ENCODE measurements around the gene MAPKBP1.

MAPKBP1 gene

DNA sequence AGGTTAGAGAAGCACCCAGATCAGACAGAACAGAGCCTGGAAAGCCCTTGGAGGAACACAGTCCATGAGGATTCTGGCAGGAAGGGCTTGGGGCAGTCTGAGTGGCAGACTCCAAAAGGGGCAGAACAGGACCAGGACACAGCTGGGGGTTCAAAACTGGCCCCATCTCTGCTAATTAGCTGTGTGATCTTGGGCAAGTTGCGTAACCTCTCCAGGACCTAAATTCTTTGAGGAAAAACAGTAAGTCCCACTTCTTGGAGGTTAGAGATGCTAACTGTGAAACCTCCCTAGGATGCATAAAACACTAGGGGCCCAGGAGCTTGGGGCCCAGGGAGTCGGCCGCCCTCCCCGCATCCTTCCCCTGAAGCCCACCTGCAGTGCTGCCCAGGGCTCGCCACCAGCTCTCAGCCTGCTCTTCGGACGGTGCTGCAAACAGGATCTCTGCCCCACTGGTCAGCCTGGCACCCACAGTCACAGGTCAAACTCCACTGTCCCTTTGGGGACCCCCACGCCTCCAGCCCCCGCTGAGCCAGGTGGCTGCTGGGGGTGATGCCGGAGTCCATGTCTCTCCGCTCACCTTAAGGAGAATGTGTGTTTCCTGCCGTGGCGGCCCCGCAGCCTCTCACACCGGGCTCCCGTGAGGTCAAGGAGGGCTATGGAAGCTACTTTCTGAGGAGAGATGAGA, 76.3 kb downstream of the MAPKBP1 start:
- no peak for DNase-seq (ENCODE audit: low spot score)

DNA sequence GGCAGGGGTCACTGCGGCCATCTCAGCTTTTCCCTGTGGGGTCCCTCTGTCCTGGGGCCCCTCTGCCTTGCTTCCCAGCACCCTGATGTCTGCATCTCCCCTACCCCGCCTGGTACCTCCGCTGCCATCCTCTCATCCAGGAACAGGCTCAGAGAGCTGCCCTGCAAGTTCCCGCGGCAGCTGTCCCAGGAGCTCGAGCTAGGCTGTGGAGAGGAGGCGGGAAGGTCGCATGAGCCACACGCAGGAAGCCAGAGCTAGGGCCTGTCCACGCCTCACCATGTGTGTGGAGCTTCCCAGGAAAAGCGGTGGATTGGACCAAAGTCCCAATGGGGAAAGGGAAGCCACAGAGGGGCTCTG, 76.9 kb downstream of the MAPKBP1 start:
- DNase-seq (ENCODE audit: low spot score): no peak

DNA sequence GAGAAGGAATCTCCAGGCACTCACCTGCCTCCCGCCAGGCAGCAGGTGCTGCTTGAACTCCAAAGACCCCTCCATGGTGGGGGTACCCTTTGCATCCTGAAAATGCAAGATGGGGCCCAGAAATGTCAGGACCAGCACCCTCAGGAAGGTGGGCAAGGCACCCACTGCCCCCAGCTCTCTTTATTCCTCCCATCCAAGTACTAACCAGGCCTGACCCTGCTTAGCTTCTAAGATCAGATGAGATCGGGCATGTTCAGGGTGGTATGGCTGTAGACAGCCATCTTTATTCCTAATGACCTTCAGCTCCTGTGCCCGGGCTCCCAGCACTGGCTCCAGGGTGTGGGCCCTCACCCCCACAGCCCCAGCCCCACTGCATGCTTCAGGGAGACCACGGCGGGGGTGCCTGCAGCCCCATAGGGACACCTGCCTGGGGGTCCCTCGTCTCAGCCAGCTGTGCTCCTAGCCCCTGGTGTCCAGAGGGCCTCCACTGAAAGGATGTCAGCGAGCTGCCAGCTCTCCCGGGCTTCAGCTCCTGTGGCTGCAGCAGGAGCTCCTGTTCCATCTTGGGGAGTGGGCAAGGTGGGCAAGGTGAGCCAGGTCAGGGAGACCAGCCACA, 77.6 kb downstream of the MAPKBP1 start:
- DNase-seq (ENCODE audit: low spot score): no peak

DNA sequence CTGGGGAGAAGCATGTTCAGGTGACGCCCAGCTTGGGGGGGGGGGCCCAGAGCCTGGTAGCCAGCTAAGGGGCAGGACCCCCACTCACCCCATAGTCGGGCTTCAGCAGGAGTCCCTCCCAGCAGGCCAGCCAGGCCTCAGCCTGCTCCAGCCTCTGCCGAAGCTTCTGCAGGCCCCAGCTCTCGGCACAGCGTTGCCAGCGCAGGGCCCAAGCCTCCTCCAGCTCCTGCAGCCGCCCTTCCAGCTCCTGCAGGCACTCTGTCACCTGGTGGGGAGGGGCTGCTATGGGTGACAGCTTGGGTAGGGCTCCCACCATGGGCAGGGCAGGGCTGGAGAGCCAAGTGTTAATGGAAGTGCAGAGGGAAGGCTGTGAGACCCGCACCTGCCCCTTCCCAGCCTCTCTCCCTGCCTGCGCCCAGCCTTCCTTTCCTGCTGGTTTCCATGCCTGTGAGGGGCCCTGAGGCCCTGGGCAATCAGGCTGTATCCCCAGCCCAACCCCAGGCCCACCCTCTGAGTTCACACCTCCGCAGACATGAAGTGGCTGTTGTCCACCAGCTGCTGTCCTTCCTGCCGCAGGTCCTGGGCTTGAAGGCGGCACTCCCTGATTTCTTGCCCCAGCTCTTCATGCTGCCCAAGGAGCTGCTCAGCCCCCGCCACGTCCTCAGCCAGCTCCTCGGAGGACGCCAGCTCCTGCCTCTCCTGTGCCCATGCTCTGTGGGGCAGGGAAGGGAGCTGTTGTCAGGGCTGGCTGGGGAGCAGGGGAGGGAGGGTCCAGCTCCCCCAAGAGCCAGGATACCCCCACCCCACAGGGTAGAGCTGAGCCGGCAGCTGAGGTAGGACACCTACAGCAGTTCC, 78.7 kb downstream of the MAPKBP1 start:
- no peak for DNase-seq (ENCODE audit: low spot score)

DNA sequence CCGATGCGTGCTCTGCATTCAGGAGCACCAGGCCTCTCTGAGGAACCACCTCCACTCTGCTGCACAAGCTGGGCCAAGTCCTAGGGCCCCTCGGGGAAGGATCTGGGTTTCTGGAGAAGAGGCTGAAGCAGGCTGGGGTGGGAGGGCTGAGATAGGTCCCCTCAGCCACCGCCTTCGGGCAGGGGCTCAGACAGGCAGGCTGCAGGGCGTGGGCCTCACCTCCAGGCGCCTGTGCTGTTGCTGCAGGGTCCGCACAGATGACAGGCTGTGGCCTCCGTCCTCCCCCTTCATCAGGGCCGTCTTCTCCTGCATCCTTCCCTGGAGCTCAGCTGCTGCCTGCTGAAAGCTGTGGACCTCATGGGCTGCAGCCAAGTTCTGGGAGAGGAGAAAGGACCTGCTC, 79.5 kb downstream of the MAPKBP1 start:
- no peak for DNase-seq (ENCODE audit: low spot score)

DNA sequence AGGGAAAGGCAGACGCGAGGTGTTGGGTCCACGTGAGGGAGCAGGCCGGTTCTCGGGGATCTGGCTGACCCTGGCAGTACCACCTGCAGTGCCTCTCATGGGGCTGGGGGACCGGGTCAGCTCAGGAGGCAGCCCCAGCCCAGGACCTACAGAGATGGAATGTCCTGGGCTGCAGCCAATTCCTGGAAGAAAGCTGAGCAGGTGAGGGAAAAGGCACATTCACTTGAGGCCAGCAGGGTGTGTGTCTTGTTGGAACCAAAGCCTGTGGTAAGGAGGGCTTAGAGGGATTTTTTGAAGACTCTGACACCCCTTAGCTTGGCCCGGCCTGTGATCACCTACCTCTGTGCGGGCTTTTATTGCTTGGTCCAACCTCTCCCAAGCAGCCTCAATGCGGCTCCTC, 80.2 kb downstream of the MAPKBP1 start:
- no peak for DNase-seq (ENCODE audit: low spot score)

DNA sequence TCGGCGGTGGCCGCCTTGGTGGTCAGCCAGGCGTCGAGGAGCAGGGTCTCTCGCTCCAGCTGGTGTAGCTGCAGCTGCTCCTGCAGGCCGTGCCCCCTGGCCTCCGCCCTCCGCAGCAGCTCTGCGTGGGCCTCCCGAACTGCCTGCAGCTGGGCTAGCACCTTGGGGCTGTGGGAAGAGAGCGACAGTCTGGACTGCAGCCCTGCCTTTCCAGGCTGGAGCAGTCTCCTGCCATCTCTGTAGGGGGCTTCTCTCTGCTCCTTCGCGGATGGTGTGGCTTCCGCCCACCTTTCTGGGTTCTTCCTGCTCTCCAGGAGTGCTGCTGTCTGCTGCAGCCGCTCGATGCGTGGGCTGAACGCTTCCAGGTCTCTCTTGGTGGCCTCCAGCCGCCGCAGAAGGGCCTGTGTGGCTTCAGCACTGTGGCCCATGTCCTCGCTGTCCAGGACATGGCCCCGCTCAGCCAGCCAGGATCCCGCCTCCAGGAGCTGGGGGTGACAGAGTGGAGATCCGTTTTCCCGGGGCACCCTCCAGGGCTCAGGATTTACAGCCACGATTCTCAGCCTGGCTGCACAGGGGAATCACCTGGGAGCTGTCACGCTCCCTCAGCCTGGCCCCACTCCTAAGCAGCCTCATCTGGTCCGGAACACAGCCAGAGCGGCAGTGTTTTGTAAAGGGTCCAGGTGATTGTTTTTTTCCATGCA, 81.1 kb downstream of the MAPKBP1 start:
- DNase-seq (ENCODE audit: low spot score): no peak

DNA sequence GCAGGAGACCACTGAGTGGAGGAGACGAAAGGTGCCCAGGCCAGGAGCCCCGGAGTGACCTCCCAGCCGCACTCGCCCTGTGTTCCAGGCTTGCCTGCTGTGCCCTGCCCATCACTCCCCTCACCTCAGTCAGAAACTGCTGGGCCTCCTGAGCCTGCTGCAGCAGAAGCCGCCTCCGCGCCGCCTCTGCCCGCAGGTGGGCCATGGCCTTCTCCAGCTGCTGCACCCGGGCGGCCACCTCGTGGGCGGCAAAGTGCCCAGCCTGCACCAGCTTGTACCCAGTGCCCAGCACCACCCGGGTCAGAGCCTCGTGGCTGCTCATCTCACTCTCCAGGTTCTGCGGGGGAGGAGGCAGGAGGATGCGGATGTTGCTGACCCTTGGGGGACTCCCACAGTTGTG, 82.0 kb downstream of the MAPKBP1 start:
- no peak for DNase-seq (ENCODE audit: low spot score)

DNA sequence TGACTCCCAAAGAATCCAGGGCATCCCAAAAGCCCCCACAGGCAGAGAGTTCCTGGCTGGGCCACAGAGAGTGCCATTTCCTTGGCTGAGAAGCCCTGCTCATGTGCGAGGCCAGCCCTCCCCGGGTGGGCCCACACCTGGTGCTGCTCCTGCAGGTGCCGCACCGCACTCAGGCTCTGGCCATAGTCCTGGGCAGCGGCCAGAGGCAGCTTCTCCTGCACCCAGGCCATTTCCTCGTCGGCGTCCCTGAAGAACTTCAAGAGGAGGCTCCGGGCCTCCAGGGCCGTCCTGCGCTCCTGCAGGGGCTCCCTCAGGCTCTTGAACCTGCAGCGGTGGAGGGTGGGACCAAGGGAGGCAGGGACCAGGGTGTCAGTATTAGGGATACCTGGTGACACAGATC, 82.4 kb downstream of the MAPKBP1 start:
- DNase-seq (ENCODE audit: low spot score): no peak

DNA sequence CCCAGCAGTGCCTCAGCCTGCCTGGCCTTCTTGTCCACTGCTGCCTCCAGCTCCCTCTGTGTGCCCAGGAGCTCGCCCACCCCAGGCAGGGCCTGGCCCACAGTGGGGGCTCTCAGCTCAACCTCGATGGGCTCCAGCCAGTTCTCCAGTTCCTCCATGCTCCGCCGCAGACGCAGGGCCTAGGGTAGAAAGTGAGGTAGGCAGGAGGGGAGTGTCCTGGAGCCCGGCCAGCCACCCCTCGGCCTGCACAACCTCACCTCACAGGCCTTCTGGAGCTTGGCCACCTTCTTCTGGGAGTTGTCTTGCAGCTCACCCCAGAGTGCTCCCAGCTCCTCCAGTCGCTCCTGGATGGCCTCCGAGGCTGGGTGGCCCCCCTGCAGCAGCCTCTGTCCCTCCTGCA, 83.0 kb downstream of the MAPKBP1 start:
- DNase-seq (ENCODE audit: low spot score): no peak

DNA sequence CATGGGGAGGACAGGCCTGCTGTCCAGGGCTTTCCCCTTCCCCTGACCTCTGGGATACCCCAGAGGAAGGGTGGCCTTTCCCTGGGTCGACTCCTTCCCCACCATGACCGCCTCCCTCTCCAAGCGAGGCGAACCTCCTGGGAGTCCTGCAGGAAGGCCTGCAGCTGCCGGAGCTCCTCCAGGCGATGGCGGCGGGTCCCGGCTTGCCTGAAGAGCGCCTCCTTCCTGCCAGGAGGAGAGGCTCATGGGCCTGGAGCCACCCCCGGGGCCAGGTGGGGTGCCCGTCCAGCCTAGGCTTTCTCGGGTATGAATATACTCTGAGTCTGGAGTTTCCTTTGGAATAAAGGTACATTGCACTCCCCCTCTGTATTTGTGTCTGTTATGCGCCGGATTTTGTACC, 84.5 kb downstream of the MAPKBP1 start:
- DNase-seq (ENCODE audit: low spot score): no peak

DNA sequence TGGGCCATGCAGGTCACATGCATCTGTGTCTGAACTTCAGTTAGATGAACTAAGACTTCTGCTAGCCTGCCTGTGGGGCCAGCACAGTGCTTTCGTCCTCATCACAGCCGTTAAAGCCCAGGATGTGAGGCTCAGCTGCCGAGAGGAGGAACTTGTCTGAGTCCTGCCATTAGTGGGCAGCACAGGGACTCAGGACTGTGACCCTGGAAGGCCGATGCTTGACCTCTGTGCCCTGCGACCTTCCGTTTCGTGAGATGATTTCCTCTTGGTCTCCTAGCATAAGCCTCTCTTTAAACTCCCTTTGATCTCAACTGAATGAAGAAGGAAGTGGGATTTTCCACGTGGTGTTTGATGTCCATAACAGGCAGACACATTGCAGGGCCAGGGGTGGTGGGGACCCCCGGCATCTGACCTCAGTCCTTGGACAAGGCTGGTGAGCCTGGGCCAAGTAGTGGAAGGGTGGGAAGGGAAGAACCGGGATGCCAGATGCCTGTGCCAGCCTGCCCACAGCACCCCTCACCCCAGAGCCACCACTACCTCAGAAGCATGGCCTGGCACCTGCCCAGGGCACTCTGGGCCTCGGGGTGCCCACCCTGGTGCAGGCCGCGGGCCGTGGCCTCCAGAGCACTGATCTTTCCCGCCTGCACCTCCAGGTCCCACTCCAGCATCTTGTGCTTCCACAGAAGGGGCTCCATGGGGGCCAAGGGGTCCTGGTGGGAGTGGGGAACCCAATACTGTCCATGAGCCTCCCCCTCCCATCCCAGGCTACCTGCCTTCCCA, 86.0 kb downstream of the MAPKBP1 start:
- no peak for DNase-seq (ENCODE audit: low spot score)

DNA sequence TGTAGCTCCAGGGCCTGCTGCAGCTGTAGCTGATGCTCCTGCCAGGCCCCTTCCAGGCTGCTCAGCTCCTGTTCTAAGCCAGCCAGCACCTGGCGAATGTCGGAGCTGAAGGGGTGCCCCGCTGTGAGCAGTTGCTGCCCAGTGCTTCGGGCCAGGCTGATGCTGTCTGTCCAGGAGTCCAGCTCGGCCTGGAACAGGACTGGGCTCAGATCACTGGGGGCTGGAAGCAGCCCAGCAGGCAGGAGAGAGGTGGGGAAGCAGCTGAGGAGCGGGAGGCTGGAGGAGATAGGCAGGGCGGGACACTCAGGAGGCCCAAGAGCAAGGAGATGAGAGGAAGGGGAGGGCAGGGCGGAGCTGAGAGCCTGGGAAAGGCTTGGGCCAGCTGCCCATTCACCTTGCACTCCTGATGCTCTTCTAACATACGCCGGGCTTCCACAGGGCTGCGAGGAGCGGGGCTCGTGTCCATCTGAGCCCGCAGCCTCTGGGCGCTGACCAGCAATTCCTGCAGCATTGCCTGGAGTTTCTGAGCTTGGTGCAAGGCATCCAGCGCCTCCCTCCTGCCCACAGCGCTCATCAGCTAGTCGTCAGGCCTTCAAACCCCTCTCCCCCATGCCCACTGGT, 87.6 kb downstream of the MAPKBP1 start:
- no peak for DNase-seq (ENCODE audit: low spot score)

DNA sequence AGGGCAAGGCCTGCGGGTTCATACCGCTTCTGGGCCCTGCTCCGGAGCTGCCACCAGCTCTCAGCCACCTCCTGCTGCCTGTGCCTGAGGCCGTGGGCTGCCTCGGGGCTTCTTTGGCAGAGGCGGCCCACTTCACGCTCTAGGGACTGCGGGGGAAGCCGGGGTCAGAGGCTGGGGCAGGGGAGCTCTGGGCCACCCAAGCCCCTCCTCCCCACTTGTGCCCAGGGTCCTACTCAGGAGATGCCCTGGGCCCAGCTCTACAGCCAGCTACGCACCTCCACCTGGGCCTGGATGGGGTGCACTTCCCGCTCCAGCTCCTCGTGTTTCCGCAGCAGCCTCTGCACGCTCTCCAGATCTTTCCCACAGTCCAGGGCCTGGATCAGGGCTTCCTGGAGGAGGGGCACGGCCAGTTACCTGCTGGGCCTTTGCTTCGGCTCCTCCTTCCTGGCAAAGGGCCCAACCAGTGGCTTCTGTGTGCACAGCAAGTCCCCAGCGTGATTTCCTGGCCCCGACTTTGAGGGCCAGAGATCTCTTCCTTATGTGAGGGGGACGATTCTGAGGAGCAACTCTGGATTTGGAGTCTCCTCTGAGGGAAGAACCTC, 88.3 kb downstream of the MAPKBP1 start:
- DNase-seq (ENCODE audit: low spot score): no peak

DNA sequence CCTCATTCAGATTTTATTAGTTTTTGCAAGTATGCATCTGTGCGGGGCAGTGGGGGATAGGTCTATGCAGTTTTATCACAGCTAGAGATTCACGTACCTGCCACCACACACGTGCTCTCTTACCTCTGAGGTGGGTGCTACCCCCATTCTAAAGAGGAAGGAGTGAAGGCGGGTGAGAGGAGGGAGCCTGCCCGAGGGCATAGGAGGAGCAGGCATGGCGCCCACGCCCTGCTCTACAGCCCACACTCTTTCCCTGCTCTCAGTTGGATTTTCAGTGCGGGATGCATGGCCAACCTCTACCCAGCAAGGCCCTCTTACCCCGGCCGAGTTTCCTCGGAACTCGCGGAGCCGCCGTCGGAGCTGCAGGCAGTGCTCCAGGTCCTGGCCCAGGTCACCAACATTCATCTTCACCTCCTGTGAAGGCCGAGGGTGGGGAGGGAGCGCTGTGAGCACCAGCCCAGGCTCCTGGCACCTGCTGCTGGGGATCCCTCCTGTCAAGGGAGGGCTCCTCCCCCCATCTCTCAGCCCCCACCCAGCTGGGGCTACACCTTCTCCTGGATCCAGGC, 91.3 kb downstream of the MAPKBP1 start:
- DNase-seq (ENCODE audit: low spot score): no peak

DNA sequence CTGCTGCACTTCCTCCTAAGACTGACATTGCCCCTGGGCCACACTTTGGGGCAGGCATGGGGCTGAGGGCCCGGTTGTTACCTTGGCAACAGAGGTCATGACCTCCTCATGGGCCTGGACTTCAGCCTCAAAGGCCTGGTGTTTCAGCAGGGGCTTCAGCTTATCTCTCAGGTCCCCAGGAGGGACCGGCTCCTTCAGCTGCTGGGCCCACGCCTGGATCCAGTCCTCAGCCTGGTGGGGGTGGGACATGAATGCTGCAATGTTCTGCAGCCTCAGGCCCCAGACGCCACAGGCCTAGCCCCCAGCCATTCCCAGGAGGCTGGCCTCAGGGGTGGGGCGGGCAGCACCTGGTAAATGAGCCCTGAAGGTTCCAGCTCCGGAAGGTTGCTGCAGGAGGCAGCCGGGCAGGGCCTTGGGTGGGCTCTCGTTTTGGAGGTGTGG, 92.0 kb downstream of the MAPKBP1 start:
- DNase-seq (ENCODE audit: low spot score): no peak

DNA sequence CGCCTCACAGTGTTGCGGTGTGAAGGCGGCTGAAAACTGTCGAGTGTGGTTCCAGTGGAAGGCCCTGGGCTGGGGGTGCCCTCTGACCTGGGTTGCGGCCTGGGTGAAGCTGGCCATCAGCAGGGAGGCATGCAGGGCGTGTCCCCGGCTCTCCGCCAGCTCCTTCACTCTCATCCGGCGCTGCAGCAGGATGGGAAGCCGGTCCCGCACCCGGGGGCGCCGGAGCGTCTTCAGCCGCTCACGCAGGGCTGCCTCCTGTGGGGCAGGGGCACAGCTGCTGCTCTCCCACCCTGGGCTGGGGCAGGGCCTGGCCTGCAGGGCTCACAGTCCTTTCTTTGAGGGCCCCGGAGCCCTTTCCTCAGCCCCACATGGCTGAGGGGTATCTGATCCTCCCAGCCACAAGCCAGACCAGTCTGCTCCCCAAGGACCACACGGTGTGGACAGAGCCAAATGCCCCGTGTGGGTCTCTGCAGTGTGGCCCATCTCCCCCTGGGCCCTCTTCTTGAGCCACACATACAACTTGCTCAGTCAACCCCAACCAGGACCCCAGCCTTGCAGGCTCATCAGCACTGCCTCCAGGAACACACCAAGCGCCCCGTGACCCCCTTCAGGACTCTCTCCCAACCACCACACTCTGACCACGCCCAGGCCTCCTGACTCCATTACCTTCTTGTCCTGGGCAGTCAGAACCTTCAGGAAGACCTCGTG, 92.7 kb downstream of the MAPKBP1 start:
- DNase-seq (ENCODE audit: low spot score): no peak

DNA sequence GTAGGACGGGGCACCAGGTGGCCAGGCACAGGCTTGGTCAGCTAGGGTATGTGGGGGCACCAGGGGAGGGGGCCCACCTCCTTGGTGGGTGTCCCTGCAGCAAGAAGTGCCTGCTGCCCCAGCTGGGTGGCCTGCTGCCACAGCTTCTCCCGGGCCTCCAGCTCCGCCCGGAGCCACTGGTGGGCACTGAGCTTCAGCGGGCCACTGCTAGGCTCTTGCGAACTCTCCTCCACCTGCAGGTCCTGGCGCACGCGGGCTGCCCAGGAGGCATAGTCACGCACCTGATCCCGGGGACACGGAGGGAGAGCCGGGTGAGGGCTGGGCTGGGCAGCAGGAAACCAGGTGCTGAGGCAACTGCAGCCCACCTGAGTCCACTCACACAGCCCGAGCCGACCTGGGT, 94.0 kb downstream of the MAPKBP1 start:
- no peak for DNase-seq (ENCODE audit: low spot score)

DNA sequence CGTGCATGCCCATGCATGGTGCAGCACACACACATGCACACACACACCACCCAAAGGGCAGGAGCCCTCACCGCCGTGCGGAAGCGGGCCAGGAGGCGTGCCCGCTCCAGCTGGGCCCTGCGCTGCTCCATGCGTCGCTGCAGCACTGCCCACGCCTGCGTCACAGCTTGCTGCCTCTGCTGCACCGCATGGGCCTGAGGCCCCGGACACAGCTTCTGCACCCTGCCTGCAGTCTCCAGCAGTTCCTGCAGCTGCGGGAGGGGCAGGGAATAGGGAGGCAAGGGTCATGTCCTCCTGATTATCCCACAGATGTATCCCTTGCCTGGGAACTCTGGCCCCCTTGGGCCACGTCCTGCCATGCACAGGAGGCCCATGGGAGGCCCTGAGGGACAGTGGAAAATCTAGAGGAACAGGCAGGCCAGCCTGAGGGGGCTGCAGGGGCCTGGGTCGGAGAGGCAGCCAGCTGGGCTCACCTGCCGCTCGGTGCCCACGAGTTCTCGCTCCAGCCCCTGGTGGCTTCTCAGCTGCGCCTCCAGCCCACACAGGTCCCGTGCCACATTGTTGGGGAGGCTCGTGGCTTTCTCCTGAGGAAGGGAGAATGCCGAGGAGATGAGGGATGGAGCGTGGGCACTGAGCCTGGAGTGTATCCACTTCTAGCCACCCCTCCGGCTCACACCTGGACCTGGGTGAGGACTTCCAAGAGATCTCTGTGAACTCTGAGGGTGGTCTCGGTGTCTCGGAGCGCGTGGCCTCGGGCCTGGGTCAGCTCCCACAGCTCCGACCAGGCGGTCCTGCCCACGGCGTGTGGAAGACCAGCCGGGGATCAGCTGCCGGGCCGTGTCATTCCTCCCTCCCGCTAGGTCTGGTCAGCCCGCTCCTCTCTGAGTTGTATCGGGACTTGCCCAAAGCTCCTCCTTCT, 95.7 kb downstream of the MAPKBP1 start:
- DNase-seq (ENCODE audit: low spot score): no peak
